ENCODE results near the gene FYCO1. TPM values are rescaled to one million over a fixed set of nuclear protein-coding genes. Genes with fewer than 3 reads are reported as not detected.

FYCO1 gene
- total RNA-seq, 1 experiment from 2014 or later, result 19.7 TPM

- H3K9me3 ChIP-seq (ENCODE audit: insufficient read depth, low read depth), result no peaks in the 10 kb centered on the region
- intact Hi-C loops (cut with micrococcal nuclease; ENCODE audit: unreplicated experiment), result no loop called here
- no peak overlapping the region for H3K4me2 ChIP-seq
- H3K4me3 ChIP-seq, result no peak overlapping the region
- H3K9me2 ChIP-seq (ENCODE audit: insufficient read depth), result no peaks in the 10 kb centered on the region
- no peak overlapping the region for H2AFZ ChIP-seq
- no peak for DNase-seq
- POLR2A ChIA-PET (ENCODE audit: unreplicated experiment), result no interaction called here
- no peaks in the 10 kb centered on the region for H4K20me1 ChIP-seq (ENCODE audit: insufficient read depth)
- no peaks in the 10 kb centered on the region for H3K4me1 ChIP-seq (replicated peaks; ENCODE audit: insufficient read depth)
- H3F3A ChIP-seq (ENCODE audit: insufficient read depth, low read depth), result no peaks in the 10 kb centered on the region
- no peaks in the 10 kb centered on the region for H3K27me3 ChIP-seq (ENCODE audit: insufficient read depth, low read depth)
- no TSS peak for BruUV-seq (replicated peaks)
- H3K27ac ChIP-seq, result no peak overlapping the region
- no peak for TF ChIP-seq CTCF (conservative IDR thresholded peaks at IDR 0.05)
- TF ChIP-seq EZH2 (IDR thresholded peaks at IDR 0.05; ENCODE audit: low read depth), result no peak
- peaks cover 12% of the 10 kb centered on the region; the same call in 1 of the 2 replicates for H3K36me3 ChIP-seq (ENCODE audit: low read depth)
- CTCF ChIA-PET, result no interaction called here
- H3K79me2 ChIP-seq (ENCODE audit: low read depth), result no peaks in the 10 kb centered on the region
Observed at GRCh38 chr3:45951946-45952345, 43.7 kb downstream of the FYCO1 start.

GRCh38 chr3:45950686-45951600 is 44.7 kb downstream of the FYCO1 start:
- Histone ChIP-seq H3K9me2 (ENCODE audit: insufficient read depth) (no peaks in the 10 kb centered on the region), H3K79me2 (ENCODE audit: low read depth) (no peaks in the 10 kb centered on the region), H4K20me1 (ENCODE audit: insufficient read depth) (no peaks in the 10 kb centered on the region), H3K36me3 (ENCODE audit: low read depth) (peaks cover 13% of the 10 kb centered on the region; the same call in 1 of the 2 replicates), H2AFZ (no peak overlapping the region), H3F3A (ENCODE audit: insufficient read depth, low read depth) (no peaks in the 10 kb centered on the region), H3K4me3 (no peak overlapping the region), H3K4me1 (replicated peaks; ENCODE audit: insufficient read depth) (no peaks in the 10 kb centered on the region), H3K27me3 (ENCODE audit: insufficient read depth, low read depth) (no peaks in the 10 kb centered on the region), H3K27ac (no peak overlapping the region), H3K9me3 (ENCODE audit: insufficient read depth, low read depth) (no peaks in the 10 kb centered on the region), H3K4me2 (no peak overlapping the region)
- ChIA-PET POLR2A (ENCODE audit: unreplicated experiment) (no interaction called here), CTCF (interaction anchor here (0.6 kb wide), 1 partner anchor 43 kb away, joined by 3 read pairs; no protein-coding TSS in a partner anchor)
- no peak for TF ChIP-seq EZH2 (IDR thresholded peaks at IDR 0.05; ENCODE audit: low read depth)
- no peak for TF ChIP-seq CTCF (conservative IDR thresholded peaks at IDR 0.05)
- intact Hi-C loops (cut with micrococcal nuclease; ENCODE audit: unreplicated experiment), result no loop called here
- DNase-seq, result no peak
- BruUV-seq (replicated peaks), result no TSS peak

DNA sequence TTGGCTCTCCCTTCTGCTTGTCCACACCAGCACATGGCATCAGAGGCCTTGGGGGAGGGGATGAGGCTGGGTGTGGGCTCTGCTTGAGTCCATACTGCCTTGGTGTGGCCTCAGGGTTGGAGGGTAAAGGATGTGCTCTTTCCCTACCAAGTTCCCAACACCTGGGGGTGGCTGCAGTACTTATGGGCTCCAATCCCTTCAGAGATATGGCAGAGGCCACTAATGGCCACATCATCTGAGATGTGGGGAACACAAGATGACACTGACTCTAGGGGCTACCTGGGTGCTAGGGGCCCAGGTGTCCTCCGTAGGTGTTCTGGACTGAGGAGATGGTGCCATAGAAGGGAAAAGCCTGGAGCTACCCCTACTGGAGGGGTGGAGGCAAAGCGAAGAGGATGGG is 45.5 kb downstream of the FYCO1 start:
- DNase-seq, result no peak
- H3K27ac ChIP-seq, result no peak overlapping the region
- H3K9me2 ChIP-seq (ENCODE audit: insufficient read depth), result no peaks in the 10 kb centered on the region
- intact Hi-C loops (cut with micrococcal nuclease; ENCODE audit: unreplicated experiment), result no loop called here
- H3K79me2 ChIP-seq (ENCODE audit: low read depth), result no peaks in the 10 kb centered on the region
- ChIA-PET CTCF (no interaction called here), POLR2A (ENCODE audit: unreplicated experiment) (no interaction called here)
- H3F3A ChIP-seq (ENCODE audit: insufficient read depth, low read depth), result no peaks in the 10 kb centered on the region
- peaks cover 13% of the 10 kb centered on the region; the same call in 1 of the 2 replicates for H3K36me3 ChIP-seq (ENCODE audit: low read depth)
- no peak overlapping the region for H3K4me3 ChIP-seq
- H4K20me1 ChIP-seq (ENCODE audit: insufficient read depth), result no peaks in the 10 kb centered on the region
- BruUV-seq (replicated peaks), result no TSS peak
- no peak overlapping the region for H2AFZ ChIP-seq
- H3K4me2 ChIP-seq, result no peak overlapping the region
- no peak for TF ChIP-seq CTCF (conservative IDR thresholded peaks at IDR 0.05)
- TF ChIP-seq EZH2 (IDR thresholded peaks at IDR 0.05; ENCODE audit: low read depth), result no peak
- H3K4me1 ChIP-seq (replicated peaks; ENCODE audit: insufficient read depth), result no peaks in the 10 kb centered on the region
- H3K27me3 ChIP-seq (ENCODE audit: insufficient read depth, low read depth), result no peaks in the 10 kb centered on the region
- no peaks in the 10 kb centered on the region for H3K9me3 ChIP-seq (ENCODE audit: insufficient read depth, low read depth)
